H1 (cell line): ENCODE data around the gene TRIM71. TPM values are rescaled to one million over a fixed set of nuclear protein-coding genes. Genes with fewer than 3 reads are reported as not detected.

Experiments used
- CEBPB ChIP-seq: IDR thresholded peaks from 2 replicates; pipeline ENCODE4 v1.6.1; 2012; ENCODE audit warnings: low read depth, low read length
- CHD2 ChIP-seq: IDR thresholded peaks from 2 replicates; pipeline ENCODE4 v1.6.1; 2012; ENCODE audit warnings: low read length, improper control_type of control experiment
- CHD7 ChIP-seq: fragments of 300-600 bp; sonication (generic); IDR thresholded peaks from 2 replicates; pipeline ENCODE4 v1.7.1; 2012; ENCODE audit warnings: low read length, moderate library complexity, mild to moderate bottlenecking, inconsistent platforms; ENCODE audit not compliant: insufficient replicate concordance
- EP300 ChIP-seq, 2 experiments: IDR thresholded peaks; 1 replicate in 1 of 2; 2 replicates in 1 of 2; pipeline ENCODE4 v1.6.1; 2011 to 2012; ENCODE audit warnings: low read depth in 2 of 2, low read length in 2 of 2, mild to moderate bottlenecking in 2 of 2, borderline replicate concordance in 1 of 2, inconsistent platforms in 1 of 2, moderate library complexity in 1 of 2
- HDAC2 ChIP-seq, 2 experiments: fragments of 300-600 bp in 1 of 2; sonication (generic) in 1 of 2; IDR thresholded peaks; 2 replicates each; pipeline ENCODE4 v1.6.1; 2011 to 2012; ENCODE audit warnings: low read depth in 2 of 2, low read length in 2 of 2, mild to moderate bottlenecking in 2 of 2, moderate library complexity in 2 of 2, borderline replicate concordance in 1 of 2, inconsistent platforms in 1 of 2
- NANOG ChIP-seq: IDR thresholded peaks from 2 replicates; pipeline ENCODE4 v1.6.1; 2011; ENCODE audit warnings: low read length, low read depth, mild to moderate bottlenecking, inconsistent platforms; ENCODE audit not compliant: insufficient read depth, poor library complexity, severe bottlenecking
- POLR2A ChIP-seq, 2 experiments: IDR thresholded peaks; 1 replicate in 1 of 2; 2 replicates in 1 of 2; pipeline ENCODE4 v1.6.1; 2011; ENCODE audit warnings: low read depth in 2 of 2, low read length in 2 of 2, mild to moderate bottlenecking in 2 of 2; ENCODE audit errors: control extremely low read depth in 1 of 2
- POLR2AphosphoS5 ChIP-seq: IDR thresholded peaks from 2 replicates; pipeline ENCODE4 v1.6.1; 2011; ENCODE audit warnings: low read depth, low read length
- SIN3A ChIP-seq, 2 experiments: IDR thresholded peaks in 1 of 2; conservative IDR thresholded peaks in 1 of 2; 2 replicates each; pipeline ENCODE4 v1.6.1; 2011 to 2012; ENCODE audit warnings: low read length in 2 of 2, improper control_type of control experiment in 1 of 2, low read depth in 1 of 2, mild to moderate bottlenecking in 1 of 2
- TAF1 ChIP-seq: IDR thresholded peaks from 2 replicates; pipeline ENCODE4 v1.6.1; 2011; ENCODE audit warnings: mild to moderate bottlenecking, low read depth, low read length
- polyA plus RNA-seq, 7 experiments: library from polyadenylated mRNA; depleted of rRNA in 3 of 7; stranded (reverse) in 5 of 7; unstranded in 2 of 7; fragments of >200 nt in 5 of 7; fragments of 200-250 nt in 2 of 7; gene quantifications; 1 replicate in 5 of 7; 2 replicates in 1 of 7; 4 replicates in 1 of 7; pipeline versions ENCODE4 v1.2.1 to v1.2.3, GENCODE V29; 2011 to 2013; ENCODE audit warnings: missing spikeins in 2 of 7, mixed read lengths in 2 of 7
- total RNA-seq: library from RNA; stranded (reverse); fragmentation: NEBNext Ultra II Directional; extraction: Animal tissue kit (Norgen Biotek cat#: 25700); gene quantifications from 2 replicates; pipeline ENCODE4 v1.2.1, GENCODE V29; 2021
- TF ChIP-seq, protein P1 (sequence below): IDR thresholded peaks from 2 replicates; pipeline ENCODE4 v1.6.1; 2012; ENCODE audit warnings: inconsistent platforms

TRIM71 gene
- total and polyA plus RNA-seq, 2 of the 8 experiments (the other 6 are each of a cell fraction or from before 2014, with no cell fraction given) = 53.7 to 293 TPM

DNA sequence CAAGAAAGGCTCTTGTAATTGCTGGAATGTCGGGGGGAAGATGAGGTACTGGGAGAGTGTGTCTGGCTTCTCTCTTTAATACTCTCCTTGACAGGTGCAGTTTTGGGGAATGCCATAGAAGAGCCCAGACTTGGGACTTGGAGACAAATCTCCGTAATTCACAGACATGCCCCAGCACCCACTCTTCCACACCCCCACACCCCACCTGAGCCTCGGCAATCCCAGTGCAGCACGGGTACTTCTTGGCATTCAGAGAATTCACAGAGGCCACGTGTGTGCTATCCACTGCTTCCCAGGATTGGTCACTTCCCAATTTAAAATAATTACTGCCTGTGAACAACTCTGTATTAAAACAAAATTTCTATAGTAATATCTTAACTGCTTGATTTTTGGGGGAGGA, 43.9 kb downstream of the TRIM71 start (continued):
- TF ChIP-seq CHD7 (no peak), HDAC2 (IDR thresholded peaks at IDR 0.05; ENCODE audit: borderline replicate concordance in 1 of 2, low read depth in 2 of 2, low read length in 2 of 2) (no peak), SIN3A (conservative IDR thresholded peaks at IDR 0.05 in 1 of 2, IDR thresholded peaks at IDR 0.05 in 1 of 2; ENCODE audit: low read depth in 1 of 2, low read length in 2 of 2) (no peak), NANOG (no peak), EP300 (IDR thresholded peaks at IDR 0.05; ENCODE audit: borderline replicate concordance in 1 of 2, low read depth in 2 of 2, low read length in 2 of 2) (no peak), CHD2 (no peak), POLR2A (IDR thresholded peaks at IDR 0.05; ENCODE audit: control extremely low read depth in 1 of 2, low read depth in 2 of 2, low read length in 2 of 2) (no peak), CEBPB (no peak), POLR2AphosphoS5 (no peak), TAF1 (no peak)
- TF ChIP-seq, protein P1, sequence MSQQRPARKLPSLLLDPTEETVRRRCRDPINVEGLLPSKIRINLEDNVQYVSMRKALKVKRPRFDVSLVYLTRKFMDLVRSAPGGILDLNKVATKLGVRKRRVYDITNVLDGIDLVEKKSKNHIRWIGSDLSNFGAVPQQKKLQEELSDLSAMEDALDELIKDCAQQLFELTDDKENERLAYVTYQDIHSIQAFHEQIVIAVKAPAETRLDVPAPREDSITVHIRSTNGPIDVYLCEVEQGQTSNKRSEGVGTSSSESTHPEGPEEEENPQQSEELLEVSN = no peak
